Thoracic aorta (tissue), 2 donors: Measurements from ENCODE around the gene CASP8. TPM values are rescaled to one million over a fixed set of nuclear protein-coding genes. Genes with fewer than 3 reads are reported as not detected.
A peak's percentile ranks its signal among the peaks of the same experiment; 100 is the strongest.

Experiments used
- ATAC-seq: fragments of 150-250 bp; one replicate; pipeline ENCODE4 v1.8.0; 2017; ENCODE audit warnings: low read depth; ENCODE audit not compliant: insufficient number of reproducible peaks, low FRiP score
- DNase-seq: peaks from one replicate; pipeline ENCODE4 v3.0.0-alpha.2; 2020; ENCODE audit warnings: low spot score
- H3K27ac ChIP-seq, 2 donors: fragments of 200-600 bp; sonication (generic); 1 replicate in 1 of 2; 2 replicates in 1 of 2; pipeline ENCODE4 v1.5.1; 2016; ENCODE audit warnings: mild to moderate bottlenecking in 2 of 2, moderate library complexity in 2 of 2
- H3K27me3 ChIP-seq: fragments of 200-600 bp; sonication (generic); replicated peaks from 2 replicates; pipeline ENCODE4 v1.6.0; 2016; ENCODE audit warnings: mild to moderate bottlenecking; ENCODE audit not compliant: insufficient read depth
- H3K36me3 ChIP-seq: fragments of 200-600 bp; sonication (generic); one replicate; pipeline ENCODE4 v1.5.1; 2016
- H3K4me1 ChIP-seq, 2 donors: fragments of 200-600 bp; sonication (generic); 1 replicate in 1 of 2; 2 replicates in 1 of 2; pipeline versions ENCODE4 v1.5.1 to v1.6.0; 2016; ENCODE audit warnings: low read depth in 2 of 2, mild to moderate bottlenecking in 1 of 2; ENCODE audit not compliant: control insufficient read depth in 1 of 2
- H3K4me3 ChIP-seq: fragments of 200-600 bp; sonication (generic); 2 replicates; pipeline ENCODE4 v1.5.1; 2016; ENCODE audit warnings: mild to moderate bottlenecking
- H3K9me3 ChIP-seq: fragments of 200-600 bp; sonication (generic); 2 replicates; pipeline ENCODE4 v1.5.1; 2016
- total RNA-seq, 2 donors: library from RNA; depleted of rRNA; stranded (reverse); fragments of >200 nt; gene quantifications; one replicate each; pipeline versions ENCODE4 v1.1.0 to v1.2.3, GENCODE V29; 2016
- TF ChIP-seq, protein P1 (sequence below): fragments of 200-600 bp; sonication (generic); IDR thresholded peaks from one replicate; pipeline ENCODE4 v1.5.1; 2019; ENCODE audit warnings: antibody characterized with exemption

Gene CASP8
- total RNA-seq = 10 to 100 TPM; 11.5 to 14.6 TPM

- DNase-seq (no peak), ATAC-seq (no peak)
- Histone ChIP-seq H3K4me1 (peaks cover 9 to 22% of the 10 kb centered on the region in 2 donors), H3K36me3 (no peaks in the 10 kb centered on the region), H3K9me3 (no peaks in the 10 kb centered on the region), H3K4me3 (peak within 1 kb of the TSS; percentile 86), H3K27ac (peak within 1 kb of the TSS in 1 of 2 donors; percentile 28), H3K27me3 (no peaks in the 10 kb centered on the region)
- TF ChIP-seq, protein P1, sequence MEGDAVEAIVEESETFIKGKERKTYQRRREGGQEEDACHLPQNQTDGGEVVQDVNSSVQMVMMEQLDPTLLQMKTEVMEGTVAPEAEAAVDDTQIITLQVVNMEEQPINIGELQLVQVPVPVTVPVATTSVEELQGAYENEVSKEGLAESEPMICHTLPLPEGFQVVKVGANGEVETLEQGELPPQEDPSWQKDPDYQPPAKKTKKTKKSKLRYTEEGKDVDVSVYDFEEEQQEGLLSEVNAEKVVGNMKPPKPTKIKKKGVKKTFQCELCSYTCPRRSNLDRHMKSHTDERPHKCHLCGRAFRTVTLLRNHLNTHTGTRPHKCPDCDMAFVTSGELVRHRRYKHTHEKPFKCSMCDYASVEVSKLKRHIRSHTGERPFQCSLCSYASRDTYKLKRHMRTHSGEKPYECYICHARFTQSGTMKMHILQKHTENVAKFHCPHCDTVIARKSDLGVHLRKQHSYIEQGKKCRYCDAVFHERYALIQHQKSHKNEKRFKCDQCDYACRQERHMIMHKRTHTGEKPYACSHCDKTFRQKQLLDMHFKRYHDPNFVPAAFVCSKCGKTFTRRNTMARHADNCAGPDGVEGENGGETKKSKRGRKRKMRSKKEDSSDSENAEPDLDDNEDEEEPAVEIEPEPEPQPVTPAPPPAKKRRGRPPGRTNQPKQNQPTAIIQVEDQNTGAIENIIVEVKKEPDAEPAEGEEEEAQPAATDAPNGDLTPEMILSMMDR = no peak
Measured at GRCh38 chr2:201260302-201260800, at the start of gene CASP8. TSS of gene CASP8 (plus strand) at chr2:201260536. CDS start at chr2:201266487, 5,951 bp downstream.

GRCh38 chr2:201215963-201216362 lies 44.4 kb upstream of the CASP8 start:
- ATAC-seq = no peak
- no peaks in the 10 kb centered on the region for H3K9me3 ChIP-seq

DNA sequence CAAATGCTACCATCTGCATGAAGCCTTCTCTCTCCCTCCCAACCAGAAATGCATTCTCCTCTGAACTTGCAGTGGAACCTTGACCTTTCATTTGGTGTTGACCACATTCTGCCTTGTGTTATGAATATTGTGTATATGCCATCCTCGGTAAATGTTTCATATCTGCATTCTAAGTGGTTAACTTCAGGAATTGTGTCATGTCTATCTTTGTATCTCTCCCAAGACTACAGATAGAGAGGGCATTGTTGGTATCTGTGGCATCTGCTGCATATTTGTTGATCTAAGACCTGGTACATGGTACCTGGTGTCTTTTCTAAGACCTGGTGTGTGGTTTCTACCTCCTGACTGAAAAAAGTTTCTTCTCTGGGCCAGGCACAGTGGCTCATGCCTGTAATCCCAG lies 43.4 kb upstream of the CASP8 start:
- TF ChIP-seq, protein P1 = no peak

More at GRCh38 chr2:201215963-201216362, 44.4 kb upstream of the CASP8 start:
- no peak overlapping the region for H3K27ac ChIP-seq
- H3K4me1 ChIP-seq = no peaks in the 10 kb centered on the region
- H3K36me3 ChIP-seq = no peaks in the 10 kb centered on the region
- no peak overlapping the region for H3K4me3 ChIP-seq
- TF ChIP-seq, protein P1 = no peak
- H3K27me3 ChIP-seq = no peaks in the 10 kb centered on the region
- DNase-seq = no peak

DNA sequence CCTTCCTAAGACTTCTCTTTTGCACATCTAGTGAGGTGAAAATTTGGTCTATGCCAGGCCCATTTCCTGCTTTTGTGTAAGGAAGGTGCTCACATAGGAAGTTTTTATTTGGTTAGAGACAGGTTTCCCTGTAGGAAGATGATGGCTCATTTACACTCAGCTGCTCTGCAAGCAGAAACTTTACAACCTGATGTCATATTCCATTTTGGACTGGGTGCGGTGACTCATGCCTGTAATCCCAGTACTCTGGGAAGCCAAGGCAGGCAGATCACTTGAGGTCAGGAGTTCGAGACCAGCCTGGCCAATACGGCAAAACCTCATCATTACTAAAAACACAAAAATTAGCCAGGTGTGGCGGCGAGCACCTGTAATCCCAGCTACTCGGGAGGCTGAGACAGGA lies 41.6 kb upstream of the CASP8 start:
- H3K27ac ChIP-seq = no peak overlapping the region
- DNase-seq = no peak
- no peaks in the 10 kb centered on the region for H3K9me3 ChIP-seq
- ATAC-seq = no peak
- no peak overlapping the region for H3K4me3 ChIP-seq
- no peaks in the 10 kb centered on the region for H3K27me3 ChIP-seq
- TF ChIP-seq, protein P1 = no peak
- no peaks in the 10 kb centered on the region for H3K36me3 ChIP-seq
- H3K4me1 ChIP-seq = no peaks in the 10 kb centered on the region

More for the DNA sequence above, 43.4 kb upstream of the CASP8 start:
- ATAC-seq = no peak
- no peak for DNase-seq
- Histone ChIP-seq H3K36me3 (no peaks in the 10 kb centered on the region), H3K27ac (no peak overlapping the region), H3K27me3 (no peaks in the 10 kb centered on the region), H3K9me3 (no peaks in the 10 kb centered on the region), H3K4me1 (no peaks in the 10 kb centered on the region), H3K4me3 (no peak overlapping the region)

DNA sequence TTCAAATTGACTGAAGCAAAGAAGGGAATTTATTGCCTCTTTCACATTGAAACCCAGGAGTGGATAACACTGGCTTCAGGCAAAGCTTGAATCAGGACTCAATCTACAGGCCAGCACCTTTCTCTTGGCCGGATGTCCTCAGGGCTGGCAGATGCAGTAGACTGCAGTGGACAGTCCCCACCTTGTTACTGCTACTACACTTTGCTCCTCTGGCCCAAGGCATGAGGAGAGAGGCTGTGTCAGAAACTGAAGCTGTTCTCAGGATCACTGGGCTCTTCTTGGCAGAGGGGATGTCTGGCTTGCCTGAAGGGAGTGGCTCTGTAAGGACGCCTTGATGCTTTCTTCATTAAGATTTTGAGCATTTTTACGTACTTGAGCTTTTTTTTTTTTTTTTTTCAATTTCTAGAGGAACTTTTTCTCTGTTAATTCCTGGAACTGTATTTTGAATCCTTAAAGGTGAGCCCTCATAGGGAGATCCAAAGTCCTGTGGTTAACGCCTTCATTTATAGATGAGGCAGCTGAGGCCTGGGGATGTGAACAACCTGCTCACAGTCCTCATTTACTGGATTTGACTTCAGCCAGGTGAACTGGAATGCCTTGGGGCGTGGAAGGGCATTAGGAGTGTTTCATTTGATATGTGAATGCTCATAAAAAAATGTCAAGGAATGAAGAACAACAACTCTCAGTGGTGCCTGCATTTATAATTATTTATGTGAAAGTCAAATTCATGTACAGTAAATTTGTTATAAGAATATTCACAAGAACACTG lies 40.8 kb upstream of the CASP8 start:
- ATAC-seq = no peak
- no peaks in the 10 kb centered on the region for H3K4me1 ChIP-seq
- TF ChIP-seq, protein P1 = no peak
- no peak overlapping the region for H3K4me3 ChIP-seq
- no peaks in the 10 kb centered on the region for H3K36me3 ChIP-seq
- no peaks in the 10 kb centered on the region for H3K27me3 ChIP-seq
- no peak for DNase-seq
- no peaks in the 10 kb centered on the region for H3K9me3 ChIP-seq
- H3K27ac ChIP-seq = no peak overlapping the region
